Muscle of leg (tissue), 11 donors: Measurements from ENCODE around the gene BRIP1. TPM values are rescaled to one million over a fixed set of nuclear protein-coding genes. Genes with fewer than 3 reads are reported as not detected.
"Not testable (repeated sequence)": the region's sequence is repeated elsewhere in the genome, so short reads cannot be mapped to it uniquely, and the experiment has no call there.

Experiments
- DNase-seq: peaks from one replicate; pipeline ENCODE4 v3.0.0; 2013
- H3K27ac ChIP-seq: one replicate; pipeline ENCODE4 v1.5.1; 2013; ENCODE audit warnings: mild to moderate bottlenecking, low read length, control low read depth
- H3K27me3 ChIP-seq: one replicate; pipeline ENCODE4 v1.6.1; 2013; ENCODE audit warnings: low read length; ENCODE audit not compliant: control insufficient read depth, insufficient read depth
- H3K36me3 ChIP-seq: one replicate; pipeline ENCODE4 v1.6.1; 2013; ENCODE audit warnings: low read length; ENCODE audit not compliant: control insufficient read depth, insufficient read depth
- H3K4me1 ChIP-seq: one replicate; pipeline ENCODE4 v1.6.1; 2013; ENCODE audit warnings: low read length; ENCODE audit not compliant: control insufficient read depth, insufficient read depth
- H3K4me3 ChIP-seq: one replicate; pipeline ENCODE4 v1.5.1; 2013; ENCODE audit warnings: low read length, control low read depth
- H3K9me3 ChIP-seq: replicated peaks from 2 replicates; pipeline ENCODE4 v1.6.1; 2013; ENCODE audit warnings: low read depth, low read length; ENCODE audit not compliant: control insufficient read depth
- WGBS: methylation state at CpG from one replicate; pipeline ENCODE4 v1.1.5; 2013; ENCODE audit warnings: missing lambda C conversion rate; ENCODE audit not compliant: insufficient coverage; 5-methylcytosine and 5-hydroxymethylcytosine counted together
- polyA plus RNA-seq, 8 donors: library from polyadenylated mRNA; unstranded; fragments of 120-200 nt; gene quantifications; one replicate each; pipeline versions ENCODE4 v1.2.1 to v1.2.3, GENCODE V29; 2013; ENCODE audit warnings: inconsistent platforms in 1 of 8, low replicate concordance in 1 of 8; ENCODE audit not compliant: insufficient read length in 8 of 8, insufficient read depth in 1 of 8
- total RNA-seq: library from RNA; stranded (reverse); fragments of 120-200 nt; gene quantifications from one replicate; pipeline ENCODE4 v1.2.4, GENCODE V29; 2013

Gene BRIP1
- total and polyA plus RNA-seq, 9 donors = 3.0 to 7.3 (median 4.6) TPM

GRCh38 chr17:61821655-61822054 is 41.7 kb downstream of the BRIP1 start:
- Histone ChIP-seq H3K27me3 (no peaks in the 10 kb centered on the region), H3K36me3 (no peaks in the 10 kb centered on the region), H3K9me3 (no peaks in the 10 kb centered on the region), H3K4me3 (no peak overlapping the region), H3K27ac (no peak overlapping the region), H3K4me1 (no peaks in the 10 kb centered on the region)
- no peak for DNase-seq
- WGBS = 100% methylated on average over 1 of the region's 4 CpGs

- H3K4me1 ChIP-seq, H3K4me3 ChIP-seq, H3K9me3 ChIP-seq, H3K27ac ChIP-seq, H3K27me3 ChIP-seq, DNase-seq, H3K36me3 ChIP-seq: not testable (repeated sequence)
- WGBS = no CpG with 5 or more reads among the region's 3 CpGs
Observed at GRCh38 chr17:61819265-61819664, 44.1 kb downstream of the BRIP1 start.

GRCh38 chr17:61818225-61818624 is 45.1 kb downstream of the BRIP1 start:
- no peak overlapping the region for H3K27ac ChIP-seq
- H3K27me3 ChIP-seq = no peaks in the 10 kb centered on the region
- DNase-seq = no peak
- H3K9me3 ChIP-seq = no peaks in the 10 kb centered on the region
- no peaks in the 10 kb centered on the region for H3K36me3 ChIP-seq
- no peak overlapping the region for H3K4me3 ChIP-seq
- H3K4me1 ChIP-seq = no peaks in the 10 kb centered on the region

- no peak for DNase-seq
- Histone ChIP-seq H3K27ac (no peak overlapping the region), H3K4me3 (no peak overlapping the region), H3K4me1 (no peaks in the 10 kb centered on the region), H3K27me3 (no peaks in the 10 kb centered on the region), H3K9me3 (no peaks in the 10 kb centered on the region), H3K36me3 (no peaks in the 10 kb centered on the region)
- WGBS = no CpG with 5 or more reads among the region's 3 CpGs
Observed at GRCh38 chr17:61817452-61817851, 45.9 kb downstream of the BRIP1 start.

- whole genome bisulfite sequencing = no CpG with 5 or more reads among the region's 4 CpGs
Observed at GRCh38 chr17:61816538-61816937, 46.8 kb downstream of the BRIP1 start.

GRCh38 chr17:61815863-61816503 is 47.3 kb downstream of the BRIP1 start:
- no peaks in the 10 kb centered on the region for H3K27me3 ChIP-seq
- no peak overlapping the region for H3K27ac ChIP-seq
- H3K4me3 ChIP-seq = no peak overlapping the region
- no peaks in the 10 kb centered on the region for H3K9me3 ChIP-seq
- H3K4me1 ChIP-seq = no peaks in the 10 kb centered on the region
- no peaks in the 10 kb centered on the region for H3K36me3 ChIP-seq
- WGBS = 75% methylated on average over 2 of the region's 5 CpGs
- DNase-seq = no peak

More at GRCh38 chr17:61816538-61816937, 46.8 kb downstream of the BRIP1 start:
- H3K9me3 ChIP-seq = no peaks in the 10 kb centered on the region
- H3K36me3 ChIP-seq = no peaks in the 10 kb centered on the region
- H3K4me1 ChIP-seq = no peaks in the 10 kb centered on the region
- H3K27ac ChIP-seq = no peak overlapping the region
- peak; percentile 20 for DNase-seq
- no peak overlapping the region for H3K4me3 ChIP-seq
- no peaks in the 10 kb centered on the region for H3K27me3 ChIP-seq

- no CpG with 5 or more reads among the region's 1 CpG for WGBS
- Histone ChIP-seq H3K4me1 (no peaks in the 10 kb centered on the region), H3K36me3 (no peaks in the 10 kb centered on the region), H3K4me3 (no peak overlapping the region), H3K27ac (no peak overlapping the region), H3K27me3 (no peaks in the 10 kb centered on the region), H3K9me3 (no peaks in the 10 kb centered on the region)
- no peak for DNase-seq
Observed at GRCh38 chr17:61814485-61814884, 48.8 kb downstream of the BRIP1 start.

GRCh38 chr17:61813211-61813610 is 50.1 kb downstream of the BRIP1 start:
- H3K4me3 ChIP-seq = no peak overlapping the region
- H3K9me3 ChIP-seq = no peaks in the 10 kb centered on the region
- WGBS = no CpG with 5 or more reads among the region's 1 CpG
- H3K27ac ChIP-seq = no peak overlapping the region
- no peaks in the 10 kb centered on the region for H3K36me3 ChIP-seq
- peak; percentile 8 for DNase-seq
- no peaks in the 10 kb centered on the region for H3K27me3 ChIP-seq
- no peaks in the 10 kb centered on the region for H3K4me1 ChIP-seq

GRCh38 chr17:61812747-61813146 is 50.6 kb downstream of the BRIP1 start:
- Histone ChIP-seq H3K27me3 (no peaks in the 10 kb centered on the region), H3K4me3 (no peak overlapping the region), H3K27ac (no peak overlapping the region), H3K4me1 (no peaks in the 10 kb centered on the region), H3K9me3 (no peaks in the 10 kb centered on the region), H3K36me3 (no peaks in the 10 kb centered on the region)
- no peak for DNase-seq
- WGBS = no CpG with 5 or more reads among the region's 2 CpGs

GRCh38 chr17:61809816-61810392 is 53.4 kb downstream of the BRIP1 start:
- no CpG with 5 or more reads among the region's 2 CpGs for WGBS
- no peak overlapping the region for H3K4me3 ChIP-seq
- peak; percentile 28 for DNase-seq

GRCh38 chr17:61808442-61808841 is 54.9 kb downstream of the BRIP1 start:
- H3K4me1 ChIP-seq = no peaks in the 10 kb centered on the region
- no peaks in the 10 kb centered on the region for H3K27me3 ChIP-seq
- H3K9me3 ChIP-seq = no peaks in the 10 kb centered on the region
- no peaks in the 10 kb centered on the region for H3K36me3 ChIP-seq
- no peak for DNase-seq
- no peak overlapping the region for H3K4me3 ChIP-seq
- WGBS = 93% methylated on average over 4 of the region's 8 CpGs
- no peak overlapping the region for H3K27ac ChIP-seq

More at GRCh38 chr17:61809816-61810392, 53.4 kb downstream of the BRIP1 start:
- Histone ChIP-seq H3K4me1 (no peaks in the 10 kb centered on the region), H3K36me3 (no peaks in the 10 kb centered on the region), H3K27ac (no peak overlapping the region), H3K9me3 (no peaks in the 10 kb centered on the region), H3K27me3 (no peaks in the 10 kb centered on the region)
